ENCODE data around the gene SPDYE5.
"Not testable (repeated sequence)": the region's sequence is repeated elsewhere in the genome, so short reads cannot be mapped to it uniquely, and the experiment has no call there.

DNA sequence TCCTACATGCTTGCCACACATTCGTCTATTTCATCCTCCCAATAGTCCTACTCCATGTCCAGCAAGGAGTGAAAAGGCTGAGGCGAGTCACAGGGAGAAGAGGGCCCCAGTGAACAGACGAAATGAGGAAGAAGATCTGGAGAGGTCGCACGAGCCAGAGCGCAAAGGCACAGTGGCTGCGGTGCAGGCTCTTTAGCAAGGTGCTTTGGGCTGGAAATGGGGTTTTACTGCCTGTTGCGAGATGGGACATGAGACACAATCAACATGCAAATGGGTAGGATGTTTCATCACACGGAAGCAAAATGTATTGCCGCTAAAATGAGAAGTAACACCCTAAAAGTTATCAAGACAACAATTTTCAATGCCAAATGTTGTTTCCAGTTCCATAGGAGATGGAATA is 35.7 kb upstream of the SPDYE5 start:
- TF ChIP-seq, protein P1, sequence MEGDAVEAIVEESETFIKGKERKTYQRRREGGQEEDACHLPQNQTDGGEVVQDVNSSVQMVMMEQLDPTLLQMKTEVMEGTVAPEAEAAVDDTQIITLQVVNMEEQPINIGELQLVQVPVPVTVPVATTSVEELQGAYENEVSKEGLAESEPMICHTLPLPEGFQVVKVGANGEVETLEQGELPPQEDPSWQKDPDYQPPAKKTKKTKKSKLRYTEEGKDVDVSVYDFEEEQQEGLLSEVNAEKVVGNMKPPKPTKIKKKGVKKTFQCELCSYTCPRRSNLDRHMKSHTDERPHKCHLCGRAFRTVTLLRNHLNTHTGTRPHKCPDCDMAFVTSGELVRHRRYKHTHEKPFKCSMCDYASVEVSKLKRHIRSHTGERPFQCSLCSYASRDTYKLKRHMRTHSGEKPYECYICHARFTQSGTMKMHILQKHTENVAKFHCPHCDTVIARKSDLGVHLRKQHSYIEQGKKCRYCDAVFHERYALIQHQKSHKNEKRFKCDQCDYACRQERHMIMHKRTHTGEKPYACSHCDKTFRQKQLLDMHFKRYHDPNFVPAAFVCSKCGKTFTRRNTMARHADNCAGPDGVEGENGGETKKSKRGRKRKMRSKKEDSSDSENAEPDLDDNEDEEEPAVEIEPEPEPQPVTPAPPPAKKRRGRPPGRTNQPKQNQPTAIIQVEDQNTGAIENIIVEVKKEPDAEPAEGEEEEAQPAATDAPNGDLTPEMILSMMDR (IDR thresholded peaks at IDR 0.05), result not testable (repeated sequence)
- not testable (repeated sequence) for TF ChIP-seq POLR2A (IDR thresholded peaks at IDR 0.05)

All from lower leg skin (tissue), 3 donors.